Measurements from ENCODE around the gene ILDR2.
A peak's percentile ranks its signal among the peaks of the same experiment; 100 is the strongest.
"Not testable (repeated sequence)": the region's sequence is repeated elsewhere in the genome, so short reads cannot be mapped to it uniquely, and the experiment has no call there.

ILDR2 gene

GRCh38 chr1:166884040-166884642 lies 91.2 kb downstream of the ILDR2 start:
- DNase-seq: no peak

- DNase-seq: no peak
Measured at GRCh38 chr1:166882893-166883292, 92.4 kb downstream of the ILDR2 start.

- DNase-seq: not testable (repeated sequence)
Measured at GRCh38 chr1:166878173-166878917, 97.0 kb downstream of the ILDR2 start.

GRCh38 chr1:166876540-166876838 lies 98.9 kb downstream of the ILDR2 start:
- no peak for DNase-seq

- DNase-seq: peak; percentile 97
Measured at GRCh38 chr1:166875734-166876539, 99.4 kb downstream of the ILDR2 start, which contains the start of gene TADA1. TADA1 (minus strand) TSS chr1:166876264; CDS start chr1:166876233, 31 bp downstream.

GRCh38 chr1:166875302-166875733 lies 100.0 kb downstream of the ILDR2 start:
- DNase-seq: no peak

GRCh38 chr1:166874464-166874863 lies 100.9 kb downstream of the ILDR2 start:
- DNase-seq: no peak

GRCh38 chr1:166870584-166870983 lies 104.8 kb downstream of the ILDR2 start:
- no peak for DNase-seq

GRCh38 chr1:166869318-166870099 lies 105.8 kb downstream of the ILDR2 start:
- DNase-seq: no peak

- DNase-seq: no peak
Measured at GRCh38 chr1:166868639-166869038, 106.7 kb downstream of the ILDR2 start.

- DNase-seq: no peak
Measured at GRCh38 chr1:166865926-166866325, 109.4 kb downstream of the ILDR2 start.

- DNase-seq: no peak
Measured at GRCh38 chr1:166859597-166859996, 115.7 kb downstream of the ILDR2 start.

GRCh38 chr1:166858726-166859419 lies 116.5 kb downstream of the ILDR2 start:
- DNase-seq: no peak
